Right lobe of liver (tissue), 4 donors: Measurements from ENCODE around the gene CTNND2.

Experiments used
- CTCF ChIP-seq, 4 donors: fragments of 200-600 bp in 3 of 4; fragments of 450-650 bp in 1 of 4; IDR thresholded peaks; one replicate each; pipeline versions ENCODE4 v1.5.1 to v1.8.0; 2016 to 2022; ENCODE audit warnings: antibody characterized with exemption in 4 of 4, mild to moderate bottlenecking in 2 of 4
- POLR2A ChIP-seq: fragments of 450-650 bp; IDR thresholded peaks from one replicate; pipeline ENCODE4 v1.6.1; 2017; ENCODE audit warnings: antibody characterized with exemption, mild to moderate bottlenecking
- donor health status: DM: no; HTN: no; CAD: no.
- donor health status: DM: no; HTN: no; CAD: no.
- donor health status: DM: no; HTN: yes; CAD: no.

- TF ChIP-seq CTCF (IDR thresholded peaks at IDR 0.05) (no peak), POLR2A (no peak)
These were observed 37.3 kb upstream of the CTNND2 start for GRCh38 chr5:11941566-11941965.
